GM21367 (cell line): ENCODE data around the gene KRT12.
"Not testable (repeated sequence)": the region's sequence is repeated elsewhere in the genome, so short reads cannot be mapped to it uniquely, and the experiment has no call there.

Source experiments
- ATAC-seq: cut with Tn5 transposase; IDR thresholded peaks from one replicate; pipeline ENCODE4 v1.9.1; 2021; ENCODE audit not compliant: unreplicated experiment

The KRT12 gene

GRCh38 chr17:40818733-40819527, 48.1 kb downstream of the KRT12 start:
- ATAC-seq: no peak

DNA sequence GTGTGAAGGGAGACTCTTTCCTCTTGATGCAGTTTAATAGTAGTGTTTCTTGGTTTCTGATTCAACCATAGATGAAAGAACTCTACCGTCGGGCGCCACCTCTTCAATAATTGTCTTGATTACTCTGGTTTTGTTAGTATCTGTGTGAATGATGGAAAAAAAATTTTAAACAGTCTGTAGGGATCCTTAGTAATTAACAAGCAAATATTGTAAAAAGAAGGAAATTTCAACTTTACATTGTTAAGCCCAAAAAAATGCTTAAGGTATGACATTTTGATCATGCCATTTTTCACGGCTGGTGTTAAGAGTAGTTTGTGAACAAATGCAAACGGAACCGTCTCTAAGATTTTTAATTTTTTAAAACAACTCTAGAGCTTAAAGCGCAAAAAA, 48.7 kb downstream of the KRT12 start:
- ATAC-seq: no peak

- no peak for ATAC-seq
Observed at GRCh38 chr17:40817103-40817682, 49.8 kb downstream of the KRT12 start.

DNA sequence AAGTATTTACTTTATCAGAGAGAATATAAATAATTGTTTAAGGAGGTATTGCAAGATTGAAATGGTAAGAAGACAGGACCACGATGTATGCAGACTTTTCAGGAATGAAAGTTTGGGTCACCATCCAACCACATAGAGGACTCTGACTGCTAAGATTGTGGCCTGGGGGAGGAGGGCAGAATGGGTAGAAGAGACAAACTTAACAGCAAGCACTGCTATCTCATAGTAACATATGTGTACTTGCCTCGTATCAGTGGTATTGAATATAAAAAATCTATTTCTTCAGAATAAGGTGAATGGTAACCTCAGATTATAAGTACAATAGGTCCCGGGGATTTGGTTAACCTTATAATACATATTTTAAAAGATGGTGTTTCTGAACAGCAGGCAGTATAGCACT, 50.5 kb downstream of the KRT12 start:
- no peak for ATAC-seq

DNA sequence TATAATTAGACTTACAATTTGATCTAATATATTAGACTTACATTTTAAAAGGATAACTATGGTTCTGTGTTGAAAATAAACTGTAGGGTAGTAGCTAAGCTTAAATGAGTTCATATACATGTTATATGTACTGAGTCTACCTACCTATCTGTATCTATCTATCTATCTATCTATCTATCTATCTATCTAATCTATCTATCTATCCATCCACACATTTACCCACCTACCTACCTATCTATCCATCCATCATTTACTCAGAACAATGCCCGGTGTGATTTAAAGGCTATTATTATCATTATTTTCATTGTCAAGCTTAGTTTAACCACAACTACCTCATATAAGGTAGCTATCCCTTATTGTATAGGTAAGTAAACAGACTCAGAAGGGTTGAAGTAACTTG, 51.6 kb downstream of the KRT12 start:
- no peak for ATAC-seq

GRCh38 chr17:40814657-40815056, 52.4 kb downstream of the KRT12 start:
- ATAC-seq: not testable (repeated sequence)

DNA sequence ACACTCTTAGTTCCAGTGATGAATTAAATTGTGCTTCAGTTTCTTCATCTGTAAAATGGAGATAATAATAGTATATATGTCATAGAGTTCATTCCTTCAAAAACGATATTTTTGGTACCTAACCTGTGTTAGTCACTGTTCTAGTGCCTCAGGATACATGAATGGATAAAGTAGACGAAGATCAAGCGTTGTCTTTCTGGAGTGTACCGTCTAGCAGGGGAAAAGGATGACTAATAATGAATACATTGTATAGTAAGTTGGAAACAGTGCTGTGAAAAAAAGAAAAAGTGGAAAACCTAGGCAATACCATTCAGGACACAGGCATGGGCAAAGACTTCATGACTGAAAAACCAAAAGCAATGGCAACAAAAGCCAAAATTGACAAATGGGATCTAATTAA, 53.2 kb downstream of the KRT12 start:
- ATAC-seq: no peak

DNA sequence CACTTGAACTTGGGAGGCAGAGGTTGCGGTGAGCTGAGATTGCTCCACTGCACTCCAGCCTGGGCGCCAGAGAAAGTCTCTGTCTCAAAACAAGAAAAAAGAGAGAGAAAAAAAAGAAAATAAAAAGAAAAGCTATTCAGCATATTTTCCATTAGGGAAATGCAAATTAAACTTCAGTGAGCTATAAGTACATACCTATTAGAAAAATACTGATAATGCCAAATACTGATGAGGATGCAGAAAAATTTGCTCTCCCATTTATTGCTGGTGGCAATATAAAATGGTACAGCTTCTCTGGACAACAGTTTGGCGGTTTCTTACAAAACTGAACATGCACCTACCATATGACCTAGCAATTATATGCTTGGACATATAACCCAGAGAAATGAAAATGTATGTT, 54.4 kb downstream of the KRT12 start:
- ATAC-seq: no peak
